GM12878 (cell line): ENCODE results near the gene ELN. TPM values are rescaled to one million over a fixed set of nuclear protein-coding genes. Genes with fewer than 3 reads are reported as not detected.

Source experiments
- ATAC-seq: fragments of 200-7000 bp; cut with Tn5 transposase; 3 replicates; pipeline ENCODE4 v1.9.1; 2020; ENCODE audit warnings: mild to moderate bottlenecking, moderate library complexity
- Bru-seq: library from RNA; stranded (reverse); fragments of 400-500 nt; gene quantifications from one replicate; lab custom pipeline; 2021; lab: Mats Ljungman, UMichigan
- BruChase-seq, 2 experiments: library from RNA; stranded (reverse); fragments of 400-500 nt; gene quantifications; one replicate each; lab custom pipeline; 2021; lab: Mats Ljungman, UMichigan
- BruUV-seq: library from RNA; stranded (reverse); fragments of 400-500 nt; replicated peaks from 2 replicates; lab custom pipeline; 2021; lab: Mats Ljungman, UMichigan
- CTCF ChIA-PET: fragments of 300-600 bp; sonication (Branson Sonifier 250); formaldehyde crosslinking; extraction: SDS; loops from one replicate; lab custom pipeline; 2021; ENCODE audit warnings: inconsistent platforms; lab: Yijun Ruan, JAX
- POLR2A ChIA-PET: fragments of 350-600 bp; formaldehyde crosslinking; extraction: SDS; loops from one replicate; lab custom pipeline; 2021; ENCODE audit warnings: inconsistent platforms; lab: Charles Lee
- RAD21 ChIA-PET: fragments of 300-600 bp; sonication (Branson Sonifier 250); formaldehyde crosslinking; loops from one replicate; lab custom pipeline; 2023; ENCODE audit warnings: antibody characterized with exemption; ENCODE audit not compliant: unreplicated experiment; lab: Charles Lee
- SMC1A ChIA-PET: fragments of 300-600 bp; sonication (Branson Sonifier 250); formaldehyde crosslinking; loops from one replicate; lab custom pipeline; 2023; ENCODE audit not compliant: unreplicated experiment, uncharacterized antibody; lab: Charles Lee
- DNase-seq: peaks from one replicate; pipeline ENCODE4 v3.0.0-alpha.2; 2011; ENCODE audit warnings: low read depth, low spot score
- FAIRE-seq: peaks from 3 replicates; lab custom pipeline; 2011; peaks lifted over from hg19 to GRCh38; lab: Jason Lieb, UNC
- H2AFZ ChIP-seq: 2 replicates; pipeline ENCODE4 v1.6.0; 2011; ENCODE audit warnings: low read depth, low read length, control low read depth; ENCODE audit not compliant: control insufficient read depth
- H3K27ac ChIP-seq: 2 replicates; pipeline ENCODE4 v1.5.1; 2011; ENCODE audit warnings: control low read depth; ENCODE audit not compliant: control insufficient read depth, insufficient read depth
- H3K27me3 ChIP-seq, 2 experiments: replicated peaks in 1 of 2; 2 replicates each; pipeline versions ENCODE4 v1.6.0 to v1.6.1; 2011; ENCODE audit warnings: low read length in 1 of 2; ENCODE audit not compliant: control insufficient read depth in 2 of 2, insufficient read depth in 2 of 2
- H3K36me3 ChIP-seq, 2 experiments: 2 replicates each; pipeline ENCODE4 v1.5.1; 2011; ENCODE audit warnings: low read length in 1 of 2; ENCODE audit not compliant: control insufficient read depth in 2 of 2, insufficient read depth in 2 of 2
- H3K4me1 ChIP-seq: 2 replicates; pipeline ENCODE4 v1.6.1; 2011; ENCODE audit warnings: mild to moderate bottlenecking, low read length, moderate library complexity, mixed read lengths; ENCODE audit not compliant: control insufficient read depth, insufficient read depth
- H3K4me2 ChIP-seq: 2 replicates; pipeline ENCODE4 v1.6.0; 2011; ENCODE audit warnings: control low read depth; ENCODE audit not compliant: control insufficient read depth, insufficient read depth
- H3K4me3 ChIP-seq: fragments of 200-600 bp; sonication (generic); 2 replicates; pipeline ENCODE4 v1.5.1; 2016
- H3K79me2 ChIP-seq: 2 replicates; pipeline ENCODE4 v1.6.0; 2011; ENCODE audit warnings: low read length; ENCODE audit not compliant: control insufficient read depth, insufficient read depth
- H3K9ac ChIP-seq: 2 replicates; pipeline ENCODE4 v1.8.0; 2011; ENCODE audit warnings: low read length, control low read depth, mixed read lengths; ENCODE audit not compliant: control insufficient read depth, insufficient read depth
- H3K9me3 ChIP-seq: replicated peaks from 3 replicates; pipeline ENCODE4 v1.5.1; 2011; ENCODE audit warnings: mild to moderate bottlenecking, low read length; ENCODE audit not compliant: control insufficient read depth, insufficient read depth
- H4K20me1 ChIP-seq: 2 replicates; pipeline ENCODE4 v1.6.0; 2011; ENCODE audit not compliant: control insufficient read depth, insufficient read depth
- BCL3 ChIP-seq: IDR thresholded peaks from 2 replicates; pipeline ENCODE4 v1.6.1; 2011; ENCODE audit warnings: borderline replicate concordance, low read depth, mild to moderate bottlenecking, moderate library complexity, low read length; ENCODE audit not compliant: insufficient read depth, poor library complexity, severe bottlenecking
- BHLHE40 ChIP-seq, 2 experiments: fragments of 450-650 bp in 1 of 2; IDR thresholded peaks; 2 replicates each; pipeline ENCODE4 v1.6.1; 2011 to 2017; ENCODE audit warnings: low read depth in 2 of 2, borderline replicate concordance in 1 of 2, improper control_type of control experiment in 1 of 2, low read length in 1 of 2, mild to moderate bottlenecking in 1 of 2
- CREB1 ChIP-seq: IDR thresholded peaks from 2 replicates; pipeline ENCODE4 v1.6.1; 2012; ENCODE audit warnings: low read depth, mild to moderate bottlenecking, inconsistent platforms
- ESRRA ChIP-seq: IDR thresholded peaks from 2 replicates; pipeline ENCODE4 v1.6.1; 2012; ENCODE audit warnings: mild to moderate bottlenecking, low read length, improper control_type of control experiment
- FOXK2 ChIP-seq: fragments of 450-650 bp; IDR thresholded peaks from 2 replicates; pipeline ENCODE4 v1.6.1; 2017; ENCODE audit warnings: mild to moderate bottlenecking, moderate library complexity
- HCFC1 ChIP-seq: fragments of 150-350 bp; IDR thresholded peaks from 2 replicates; pipeline ENCODE4 v1.6.1; 2014; ENCODE audit warnings: low read length
- HSF1 ChIP-seq: fragments of 150-350 bp; IDR thresholded peaks from 2 replicates; pipeline ENCODE4 v1.6.1; 2014; ENCODE audit warnings: mild to moderate bottlenecking, low read depth, low read length
- JUNB ChIP-seq: IDR thresholded peaks from 2 replicates; pipeline ENCODE4 v1.6.1; 2016; ENCODE audit warnings: antibody characterized with exemption, mild to moderate bottlenecking
- RCOR1 ChIP-seq: conservative IDR thresholded peaks from 2 replicates; pipeline ENCODE4 v1.6.1; 2012; ENCODE audit warnings: low read depth, low read length, improper control_type of control experiment
- SIX5 ChIP-seq: IDR thresholded peaks from 2 replicates; pipeline ENCODE4 v1.6.1; 2011; ENCODE audit warnings: mild to moderate bottlenecking, low read depth, low read length, moderate library complexity; ENCODE audit not compliant: severe bottlenecking
- SKIL ChIP-seq: fragments of 450-650 bp; IDR thresholded peaks from 2 replicates; pipeline ENCODE4 v1.6.1; 2017; ENCODE audit warnings: mild to moderate bottlenecking, low read depth, inconsistent platforms; ENCODE audit not compliant: poor library complexity, severe bottlenecking
- SMAD1 ChIP-seq: fragments of 450-650 bp; IDR thresholded peaks from 2 replicates; pipeline ENCODE4 v1.6.1; 2018; ENCODE audit warnings: mild to moderate bottlenecking, low read depth; ENCODE audit not compliant: partially characterized antibody
- STAT3 ChIP-seq: IDR thresholded peaks from 2 replicates; pipeline ENCODE4 v1.6.1; 2011; ENCODE audit warnings: low read depth, low read length, improper control_type of control experiment
- WGBS: methylation state at CpG from one replicate; pipeline ENCODE4 v1.1.6; 2016; ENCODE audit warnings: low lambda C conversion rate; ENCODE audit not compliant: insufficient replicate concordance, insufficient coverage; ENCODE audit errors: missing lambda C conversion rate; 5-methylcytosine and 5-hydroxymethylcytosine counted together
- in situ Hi-C: fragments of 300-500 bp; cut with MboI; formaldehyde crosslinking; loops from 9 replicates; pipeline ENCODE4 v1.14.3; 2018; ENCODE audit warnings: mixed read lengths
- intact Hi-C: fragments of 100-400 bp; cut with micrococcal nuclease; formaldehyde crosslinking; loops from one replicate; pipeline ENCODE4 v1.14.2; 2022; ENCODE audit not compliant: unreplicated experiment
- long read RNA-seq, 2 experiments: library from polyadenylated mRNA; unstranded; transcript quantifications; one replicate each; pipeline ENCODE4 v2.0.0, GENCODE V29; 2019 to 2020
- polyA minus RNA-seq, 3 experiments: library from RNA; depleted of rRNA, polyadenylated mRNA; stranded (reverse); fragments of >200 nt; gene quantifications; 2 replicates each; pipeline ENCODE4 v1.2.3, GENCODE V29; 2011
- polyA plus RNA-seq, 11 experiments: library from polyadenylated mRNA; depleted of rRNA in 4 of 11; unstranded in 6 of 11; stranded (reverse) in 5 of 11; fragments of >200 nt; fragmentation: Nextera tagmentation in 4 of 11; fragmentation: Illumina TruSeq in 1 of 11; extraction: Ambion mirVana in 4 of 11; extraction: Trizol in 1 of 11; gene quantifications; 1 replicate in 1 of 11; 2 replicates in 10 of 11; pipeline versions ENCODE4 v1.2.1 to v1.2.3, GENCODE V29; 2011 to 2016; ENCODE audit warnings: inconsistent platforms in 2 of 11, missing spikeins in 2 of 11, low read depth in 1 of 11
- total RNA-seq, 4 experiments: library from RNA; depleted of rRNA in 3 of 4; stranded (reverse); fragments of >200 nt in 3 of 4; fragmentation: Illumina TruSeq in 1 of 4; extraction: Trizol in 1 of 4; gene quantifications; 2 replicates each; pipeline versions ENCODE4 v1.2.1 to v1.2.3, GENCODE V29; 2013 to 2021

The ELN gene
- not detected in 2 replicates for total RNA-seq (2013; cell fraction: nucleolus; rRNA removed)
- total RNA-seq (2014; rRNA removed) (not detected in 2 replicates), total RNA-seq (2014; rRNA removed; fragmentation: Illumina TruSeq; extraction: Trizol) (not detected in 2 replicates), total RNA-seq (2021) (0.08 and 0.19 TPM in 2 replicates), polyA plus RNA-seq (2011; rRNA removed) (not detected in 2 replicates), polyA plus RNA-seq (2014; fragmentation: Illumina TruSeq; extraction: Trizol) (not detected in 2 replicates), polyA plus RNA-seq (2014; fragmentation: Nextera tagmentation; extraction: Ambion mirVana) (not detected), polyA plus RNA-seq (2014; rRNA removed) (not detected in 2 replicates), polyA plus RNA-seq (2016; fragmentation: Nextera tagmentation; extraction: Ambion mirVana) (under 1 TPM; 0.23 to 0.27 TPM), polyA minus RNA-seq (2011; rRNA and poly(A)+ RNA removed) (not detected in 2 replicates), Bru-seq, nascent RNA (percentile 7 among the genes with signal in this experiment), BruChase-seq, experiment 1, labeled RNA remaining after a 6-hour chase (percentile 3 among the genes with signal in this experiment), BruChase-seq, experiment 2, labeled RNA remaining after a 2-hour chase (percentile 2 among the genes with signal in this experiment)
- polyA plus RNA-seq (2011; ENCODE audit: low read depth): not detected
- not detected in 2 replicates for polyA plus RNA-seq (2011; cell fraction: cytosol; rRNA removed)
- not detected in 2 replicates for polyA plus RNA-seq (2011; cell fraction: nucleus; rRNA removed)
- polyA plus RNA-seq (2012): not detected in 2 replicates
- polyA minus RNA-seq (2011; cell fraction: cytosol; rRNA and poly(A)+ RNA removed): not detected in 2 replicates
- polyA minus RNA-seq (2011; cell fraction: nucleus; rRNA and poly(A)+ RNA removed): not detected in 2 replicates
- long read RNA-seq, experiment 1: 0 reads
- long read RNA-seq, experiment 2: 0 reads

GRCh38 chr7:74027683-74028320 is at the start of gene ELN:
ELN (plus strand) TSS chr7:74028173; CDS start chr7:74028188, 15 bp downstream.
- no peak within 1 kb of the TSS for H3K4me3 ChIP-seq
- intact Hi-C loops: loop anchor here (5.0 kb wide), 1 partner anchor 216 kb away; no protein-coding TSS in a partner anchor
- 23% methylated on average over 26 of the region's 39 CpGs for WGBS
- no peak for ATAC-seq
- H3K36me3 ChIP-seq: no peaks in the 10 kb centered on the region
- no peak within 1 kb of the TSS for H3K9ac ChIP-seq
- no peak for DNase-seq
- H3K79me2 ChIP-seq: no peaks in the 10 kb centered on the region
- H3K9me3 ChIP-seq: no peaks in the 10 kb centered on the region
- no TSS peak for BruUV-seq
- no peak within 1 kb of the TSS for H3K27ac ChIP-seq
- H4K20me1 ChIP-seq: no peaks in the 10 kb centered on the region
- no peak for FAIRE-seq
- no peak within 1 kb of the TSS for H2AFZ ChIP-seq
- POLR2A ChIA-PET: no interaction called here
- SMC1A ChIA-PET: no interaction called here
- peaks cover 9 to 12% of the 10 kb centered on the region in 2 experiments; a peak in 3 of 4 replicates for H3K27me3 ChIP-seq
- no peak within 1 kb of the TSS for H3K4me2 ChIP-seq
- CTCF ChIA-PET: interaction anchor here (1.1 to 4.0 kb wide), 3 partner anchors 9 to 164 kb away, joined by 3 to 41 read pairs (median 17); no protein-coding TSS in a partner anchor
- RAD21 ChIA-PET: no interaction called here
- no peaks in the 10 kb centered on the region for H3K4me1 ChIP-seq
- in situ Hi-C loops: no loop called here
- TF ChIP-seq BCL3: no peak
- TF ChIP-seq STAT3: no peak
- TF ChIP-seq BHLHE40 (IDR thresholded peaks at IDR 0.05; ENCODE audit: borderline replicate concordance in 1 of 2, low read depth in 2 of 2, low read length in 1 of 2): no peak
- no peak for TF ChIP-seq RCOR1
- no peak for TF ChIP-seq CREB1
- TF ChIP-seq JUNB: no peak
- no peak for TF ChIP-seq SMAD1
- no peak for TF ChIP-seq FOXK2
- no peak for TF ChIP-seq ESRRA
- no peak for TF ChIP-seq SKIL
- no peak for TF ChIP-seq HCFC1
- no peak for TF ChIP-seq HSF1
- TF ChIP-seq SIX5: no peak
